Measurements from ENCODE around the gene CDK7.

CDK7 gene

DNA sequence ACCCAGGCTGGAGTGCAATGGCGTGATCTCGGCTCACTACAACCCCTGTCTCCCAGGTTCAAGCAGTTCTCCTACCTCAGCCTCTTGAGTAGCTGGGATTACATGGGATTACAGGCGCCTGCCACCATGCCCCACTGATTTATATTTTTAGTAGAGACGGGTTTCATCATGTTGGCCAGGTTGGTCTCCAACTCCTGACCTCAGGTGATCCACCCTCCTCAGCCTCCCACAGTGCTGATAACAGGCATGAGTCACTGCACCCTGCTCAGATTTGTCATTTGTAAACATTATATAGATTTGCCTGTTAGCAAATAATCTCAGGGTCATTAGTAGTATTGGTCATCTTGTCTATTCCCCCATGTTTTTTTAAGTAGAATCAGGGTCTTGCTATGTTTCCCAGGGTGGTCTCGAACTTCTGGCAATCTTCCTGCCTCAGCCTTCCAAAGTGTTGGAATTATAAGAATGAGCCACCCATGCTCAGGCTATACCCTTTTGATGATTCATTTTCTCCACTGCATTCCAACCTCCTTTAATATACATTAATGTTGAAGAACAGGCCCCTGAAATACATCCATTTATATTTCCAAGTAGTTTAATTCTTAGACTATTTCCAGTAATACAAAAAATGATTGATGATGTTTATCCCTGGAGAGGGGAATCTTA, 28.0 kb upstream of the CDK7 start:
- DNase-seq (ENCODE audit: extremely low spot score) = no peak
- ChIA-PET CTCF (no interaction called here), POLR2A (no interaction called here)
- TF ChIP-seq, protein P1, sequence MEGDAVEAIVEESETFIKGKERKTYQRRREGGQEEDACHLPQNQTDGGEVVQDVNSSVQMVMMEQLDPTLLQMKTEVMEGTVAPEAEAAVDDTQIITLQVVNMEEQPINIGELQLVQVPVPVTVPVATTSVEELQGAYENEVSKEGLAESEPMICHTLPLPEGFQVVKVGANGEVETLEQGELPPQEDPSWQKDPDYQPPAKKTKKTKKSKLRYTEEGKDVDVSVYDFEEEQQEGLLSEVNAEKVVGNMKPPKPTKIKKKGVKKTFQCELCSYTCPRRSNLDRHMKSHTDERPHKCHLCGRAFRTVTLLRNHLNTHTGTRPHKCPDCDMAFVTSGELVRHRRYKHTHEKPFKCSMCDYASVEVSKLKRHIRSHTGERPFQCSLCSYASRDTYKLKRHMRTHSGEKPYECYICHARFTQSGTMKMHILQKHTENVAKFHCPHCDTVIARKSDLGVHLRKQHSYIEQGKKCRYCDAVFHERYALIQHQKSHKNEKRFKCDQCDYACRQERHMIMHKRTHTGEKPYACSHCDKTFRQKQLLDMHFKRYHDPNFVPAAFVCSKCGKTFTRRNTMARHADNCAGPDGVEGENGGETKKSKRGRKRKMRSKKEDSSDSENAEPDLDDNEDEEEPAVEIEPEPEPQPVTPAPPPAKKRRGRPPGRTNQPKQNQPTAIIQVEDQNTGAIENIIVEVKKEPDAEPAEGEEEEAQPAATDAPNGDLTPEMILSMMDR (IDR thresholded peaks at IDR 0.05; ENCODE audit: control extremely low read depth, extremely low read depth, low read depth, missing control alignments) = no peak

GRCh38 chr5:69209602-69210001, 25.1 kb upstream of the CDK7 start:
- ChIA-PET POLR2A (no interaction called here), CTCF (interaction anchor here (0.8 to 1.9 kb wide), 2 partner anchors 11 to 18 kb away, joined by 3 to 5 read pairs; no protein-coding TSS in a partner anchor)
- no peak for DNase-seq (ENCODE audit: extremely low spot score)
- TF ChIP-seq, protein P1 (IDR thresholded peaks at IDR 0.05; ENCODE audit: control extremely low read depth, extremely low read depth, low read depth, missing control alignments) = no peak

DNA sequence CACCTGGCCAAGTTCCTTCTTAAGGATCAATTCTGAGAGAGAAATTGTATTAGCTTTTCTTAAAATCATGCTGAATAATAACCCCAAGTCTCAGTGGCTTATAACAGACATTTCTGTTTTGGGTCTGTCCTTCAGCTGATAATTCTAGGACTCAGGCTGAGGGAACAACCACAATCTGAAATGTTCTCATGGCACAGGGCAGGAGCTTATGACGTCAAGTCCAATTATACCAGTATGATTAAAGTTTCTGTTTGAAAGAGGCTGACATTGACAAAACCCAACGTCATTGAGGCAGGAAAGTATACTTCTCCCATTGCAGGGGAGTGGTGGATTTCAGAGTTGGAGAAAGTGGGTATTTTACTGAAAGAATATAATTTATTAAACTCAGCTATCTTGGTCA, 23.5 kb upstream of the CDK7 start:
- TF ChIP-seq, protein P1 (IDR thresholded peaks at IDR 0.05; ENCODE audit: control extremely low read depth, extremely low read depth, low read depth, missing control alignments) = no peak
- no peak for DNase-seq (ENCODE audit: extremely low spot score)

GRCh38 chr5:69212022-69212421, 22.7 kb upstream of the CDK7 start:
- CTCF ChIA-PET = interaction anchor here (1.5 to 1.7 kb wide), 2 partner anchors 106 to 118 kb away, joined by 4 to 5 read pairs; partner anchors contain the start of gene SLC30A5

More for the DNA sequence above, 23.5 kb upstream of the CDK7 start:
- ChIA-PET POLR2A (interaction anchor here (0.6 kb wide), 1 partner anchor 156 kb away, joined by 3 read pairs; no protein-coding TSS in a partner anchor), CTCF (interaction anchor here (1.2 to 1.7 kb wide), 3 partner anchors 10 to 118 kb away, joined by 3 to 5 read pairs (median 4); partner anchors contain the start of gene SLC30A5)

GRCh38 chr5:69213513-69214215, 21.0 kb upstream of the CDK7 start:
- POLR2A ChIA-PET = no interaction called here
- TF ChIP-seq, protein P1 (IDR thresholded peaks at IDR 0.05; ENCODE audit: control extremely low read depth, extremely low read depth, low read depth, missing control alignments) = no peak
- DNase-seq (ENCODE audit: extremely low spot score) = no peak
- CTCF ChIA-PET = interaction anchor here (1.2 to 1.4 kb wide), 2 partner anchors 9 to 24 kb away, joined by 3 to 6 read pairs; partner anchors contain the start of gene CENPH

More at GRCh38 chr5:69212022-69212421, 22.7 kb upstream of the CDK7 start:
- POLR2A ChIA-PET = interaction anchor here (0.6 kb wide), 2 partner anchors 43 to 75 kb away, joined by 3 read pairs; no protein-coding TSS in a partner anchor
- TF ChIP-seq, protein P1 (IDR thresholded peaks at IDR 0.05; ENCODE audit: control extremely low read depth, extremely low read depth, low read depth, missing control alignments) = no peak
- no peak for DNase-seq (ENCODE audit: extremely low spot score)

GRCh38 chr5:69217151-69217511, 17.6 kb upstream of the CDK7 start:
- DNase-seq (ENCODE audit: extremely low spot score) = no peak
- ChIA-PET POLR2A (interaction anchor here (0.6 to 0.7 kb wide), 2 partner anchors 26 to 118 kb away, joined by 3 to 5 read pairs; no protein-coding TSS in a partner anchor), CTCF (interaction anchor here (1.4 kb wide), 1 partner anchor 16 kb away, joined by 3 read pairs; no protein-coding TSS in a partner anchor)
- TF ChIP-seq, protein P1 (IDR thresholded peaks at IDR 0.05; ENCODE audit: control extremely low read depth, extremely low read depth, low read depth, missing control alignments) = no peak
